ENCODE data around the gene BCL11B.

- TF ChIP-seq YY1 (IDR thresholded peaks at IDR 0.05; ENCODE audit: low read depth, low read length) = no peak
- TF ChIP-seq POLR2A (IDR thresholded peaks at IDR 0.05; ENCODE audit: control extremely low read depth in 1 of 2, low read depth in 2 of 2, low read length in 2 of 2) = no peak
- TF ChIP-seq POLR2AphosphoS5 (IDR thresholded peaks at IDR 0.05; ENCODE audit: low read depth, low read length) = no peak
- TF ChIP-seq CTCF (IDR thresholded peaks at IDR 0.05; ENCODE audit: control extremely low read depth in 1 of 3, insufficient read depth in 1 of 3, low read depth in 1 of 3, low read length in 3 of 3) = no peak
- no peak for TF ChIP-seq CBX8 (IDR thresholded peaks at IDR 0.05; ENCODE audit: borderline replicate concordance, low read depth, low read length)
- TF ChIP-seq MAX (IDR thresholded peaks at IDR 0.05) = no peak
- TF ChIP-seq MAFK (IDR thresholded peaks at IDR 0.05; ENCODE audit: low read depth, low read length) = no peak
- TF ChIP-seq CREB1 (IDR thresholded peaks at IDR 0.05) = no peak
- no peak for TF ChIP-seq GTF2F1 (IDR thresholded peaks at IDR 0.05; ENCODE audit: borderline replicate concordance, low read depth, low read length)
- no peak for TF ChIP-seq HDAC6 (IDR thresholded peaks at IDR 0.05; ENCODE audit: low read depth, low read length)
Observed at GRCh38 chr14:99240627-99241324, 31.2 kb downstream of the BCL11B start.

Data from H1 (cell line).